Mesenchymal stem cell (in vitro differentiated cells and primary cell): ENCODE results near the gene SF3A1.

Experiments used
- DNase-seq: peaks from one replicate; pipeline ENCODE4 v3.0.0-alpha.2; 2013
- H2AFZ ChIP-seq: one replicate; pipeline ENCODE4 v1.6.1; 2013; ENCODE audit warnings: low read depth, mild to moderate bottlenecking, control low read depth, inconsistent platforms, low read length, moderate library complexity
- H2AK5ac ChIP-seq: 2 replicates; pipeline ENCODE4 v1.6.1; 2013; ENCODE audit warnings: low read length, moderate library complexity, mild to moderate bottlenecking, inconsistent platforms; ENCODE audit not compliant: severe bottlenecking
- H2BK120ac ChIP-seq: one replicate; pipeline ENCODE4 v1.6.1; 2013; ENCODE audit warnings: low read depth, mild to moderate bottlenecking, inconsistent platforms, low read length, moderate library complexity
- H2BK12ac ChIP-seq, 2 experiments: one replicate each; pipeline ENCODE4 v1.6.1; 2013; ENCODE audit warnings: inconsistent platforms in 2 of 2, low read length in 2 of 2, mild to moderate bottlenecking in 2 of 2, moderate library complexity in 2 of 2, control low read depth in 1 of 2
- H2BK15ac ChIP-seq: one replicate; pipeline ENCODE4 v1.6.1; 2013; ENCODE audit warnings: mild to moderate bottlenecking, low read depth, inconsistent platforms; ENCODE audit not compliant: poor library complexity, severe bottlenecking
- H2BK5ac ChIP-seq: 2 replicates; pipeline ENCODE4 v1.6.1; 2013; ENCODE audit warnings: low read depth, mild to moderate bottlenecking, low read length, control low read depth, inconsistent platforms; ENCODE audit not compliant: poor library complexity, severe bottlenecking
- H3K14ac ChIP-seq, 2 experiments: one replicate each; pipeline ENCODE4 v1.6.1; 2013; ENCODE audit warnings: inconsistent platforms in 2 of 2, low read length in 2 of 2, control low read depth in 1 of 2, mild to moderate bottlenecking in 1 of 2, moderate library complexity in 1 of 2
- H3K18ac ChIP-seq, 2 experiments: one replicate each; pipeline ENCODE4 v1.6.1; 2013; ENCODE audit warnings: inconsistent platforms in 2 of 2, low read length in 2 of 2, control low read depth in 1 of 2, low read depth in 1 of 2, mild to moderate bottlenecking in 1 of 2
- H3K23ac ChIP-seq, 2 experiments: one replicate each; pipeline ENCODE4 v1.6.1; 2013; ENCODE audit warnings: inconsistent platforms in 2 of 2, low read length in 2 of 2, mild to moderate bottlenecking in 2 of 2, moderate library complexity in 2 of 2, control low read depth in 1 of 2
- H3K27ac ChIP-seq: 2 replicates; pipeline ENCODE4 v1.5.1; 2013; ENCODE audit warnings: mild to moderate bottlenecking, moderate library complexity, low read length, control low read depth, inconsistent platforms; ENCODE audit not compliant: poor library complexity, severe bottlenecking
- H3K27me3 ChIP-seq, 2 experiments: 2 replicates each; pipeline versions ENCODE4 v1.6.1 to v1.7.0; 2013; ENCODE audit warnings: low read length in 2 of 2, mild to moderate bottlenecking in 2 of 2, moderate library complexity in 2 of 2, control low read depth in 1 of 2, inconsistent platforms in 1 of 2; ENCODE audit not compliant: control insufficient read depth in 1 of 2, insufficient read depth in 1 of 2
- H3K36me3 ChIP-seq, 2 experiments: 2 replicates each; pipeline versions ENCODE4 v1.6.1 to v1.7.0; 2013; ENCODE audit warnings: low read length in 2 of 2, control low read depth in 1 of 2, inconsistent platforms in 1 of 2, low read depth in 1 of 2, mild to moderate bottlenecking in 1 of 2; ENCODE audit not compliant: insufficient read depth in 2 of 2, control insufficient read depth in 1 of 2
- H3K4ac ChIP-seq, 2 experiments: one replicate each; pipeline ENCODE4 v1.6.1; 2013; ENCODE audit warnings: inconsistent platforms in 2 of 2, low read length in 2 of 2, mild to moderate bottlenecking in 2 of 2, moderate library complexity in 2 of 2, control low read depth in 1 of 2, low read depth in 1 of 2
- H3K4me1 ChIP-seq: 2 replicates; pipeline ENCODE4 v1.6.1; 2013; ENCODE audit warnings: low read depth, low read length, control low read depth; ENCODE audit not compliant: control insufficient read depth, insufficient read depth
- H3K4me2 ChIP-seq: 2 replicates; pipeline ENCODE4 v1.6.1; 2013; ENCODE audit warnings: low read length, mild to moderate bottlenecking, inconsistent platforms; ENCODE audit not compliant: poor library complexity, severe bottlenecking
- H3K4me3 ChIP-seq, 2 experiments: 2 replicates each; pipeline versions ENCODE4 v1.5.1 to v1.7.0; 2013; ENCODE audit warnings: low read length in 2 of 2, mild to moderate bottlenecking in 2 of 2, control low read depth in 1 of 2, low read depth in 1 of 2; ENCODE audit not compliant: insufficient read depth in 1 of 2
- H3K79me1 ChIP-seq: replicated peaks from 2 replicates; pipeline ENCODE4 v1.6.1; 2013; ENCODE audit warnings: mild to moderate bottlenecking, control low read depth, low read length, inconsistent platforms; ENCODE audit not compliant: poor library complexity, severe bottlenecking
- H3K9ac ChIP-seq: 2 replicates; pipeline ENCODE4 v1.7.0; 2013; ENCODE audit warnings: mild to moderate bottlenecking, low read length, moderate library complexity
- H3K9me3 ChIP-seq: 2 replicates; pipeline ENCODE4 v1.7.0; 2013; ENCODE audit warnings: mild to moderate bottlenecking, low read length; ENCODE audit not compliant: control insufficient read depth
- H4K8ac ChIP-seq: one replicate; pipeline ENCODE4 v1.6.1; 2013; ENCODE audit warnings: inconsistent platforms, mild to moderate bottlenecking, low read length, moderate library complexity
- H4K91ac ChIP-seq: one replicate; pipeline ENCODE4 v1.6.1; 2013; ENCODE audit warnings: mild to moderate bottlenecking, low read length, inconsistent platforms
- WGBS: methylation state at CpG from one replicate; pipeline ENCODE4 v1.1.7; 2013; ENCODE audit warnings: mixed read lengths; 5-methylcytosine and 5-hydroxymethylcytosine counted together

Gene SF3A1

DNA sequence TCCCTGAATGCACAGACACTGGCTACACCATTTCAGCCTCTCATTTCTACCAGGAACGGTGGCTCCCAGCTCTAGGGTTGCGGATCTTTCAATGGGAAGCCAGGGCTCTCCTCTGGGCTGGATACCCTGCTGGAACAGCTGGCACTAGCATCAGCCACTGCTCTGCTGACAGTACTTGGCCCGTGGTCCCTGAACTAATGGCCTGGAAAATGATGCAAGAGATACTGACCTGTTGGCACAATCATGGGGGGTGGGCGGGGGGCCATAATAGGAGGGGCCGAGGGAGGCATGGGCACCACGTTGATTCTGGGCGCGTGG lies 19.3 kb downstream of the SF3A1 start:
- H2BK120ac ChIP-seq, result no peak overlapping the region
- no peak overlapping the region for H2AK5ac ChIP-seq
- no peak overlapping the region for H2AFZ ChIP-seq
- no peak overlapping the region for H3K18ac ChIP-seq
- peaks cover 35% of the 10 kb centered on the region for H3K79me1 ChIP-seq
- H4K91ac ChIP-seq, result no peak overlapping the region
- no peak overlapping the region for H3K14ac ChIP-seq
- no peak overlapping the region for H3K9ac ChIP-seq
- H3K36me3 ChIP-seq, result peaks cover 96 to 98% of the 10 kb centered on the region in 2 experiments
- 97% methylated on average over 8 of the region's 8 CpGs for WGBS
- H3K4ac ChIP-seq, result no peak overlapping the region
- no peak overlapping the region for H4K8ac ChIP-seq
- no peak overlapping the region for H3K27ac ChIP-seq
- H2BK5ac ChIP-seq, result no peak overlapping the region
- no peaks in the 10 kb centered on the region for H3K27me3 ChIP-seq
- H3K9me3 ChIP-seq, result no peaks in the 10 kb centered on the region
- no peak overlapping the region for H3K4me3 ChIP-seq
- no peaks in the 10 kb centered on the region for H3K4me1 ChIP-seq
- no peak overlapping the region for H3K23ac ChIP-seq
- H3K4me2 ChIP-seq, result no peak overlapping the region
- no peak overlapping the region for H2BK12ac ChIP-seq
- no peak overlapping the region for H2BK15ac ChIP-seq
- DNase-seq, result no peak

DNA sequence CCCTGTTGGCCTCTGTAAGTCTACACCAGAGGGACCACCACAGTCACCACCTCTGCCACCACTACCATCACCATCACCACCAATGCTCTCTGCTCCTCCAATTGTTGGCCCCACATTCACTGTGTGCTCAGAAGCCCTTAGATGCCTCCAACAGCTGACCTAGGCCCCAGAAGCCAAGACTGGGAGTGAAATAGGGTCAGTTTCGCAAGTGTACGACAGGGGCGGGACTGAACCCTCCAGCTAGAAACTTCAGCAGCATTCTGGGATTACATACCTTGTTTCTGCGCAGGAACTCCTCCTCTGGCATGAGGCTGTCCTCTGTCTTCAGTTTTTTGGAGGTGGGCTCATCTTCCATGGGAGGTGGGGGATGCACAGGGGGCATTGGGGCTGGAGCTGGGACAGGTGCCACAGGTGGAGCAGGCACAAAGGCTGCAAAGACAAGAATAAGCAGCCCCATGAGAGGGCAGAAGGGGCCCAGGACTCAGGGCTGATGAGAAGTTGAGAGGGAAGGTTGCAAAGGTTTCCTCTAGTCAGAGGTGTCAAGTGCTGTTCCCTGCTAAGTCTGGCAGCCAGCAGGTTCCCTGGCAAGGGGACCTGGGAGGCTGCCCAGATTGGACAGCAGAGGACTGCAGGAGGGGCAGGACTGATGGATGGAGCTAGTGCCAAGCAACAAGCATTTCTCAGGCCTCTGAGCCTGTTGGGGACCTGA lies 19.8 kb downstream of the SF3A1 start:
- H3K79me1 ChIP-seq, result peaks cover 33% of the 10 kb centered on the region
- H3K9me3 ChIP-seq, result no peaks in the 10 kb centered on the region
- no peak overlapping the region for H2BK15ac ChIP-seq
- peaks cover 94 to 96% of the 10 kb centered on the region in 2 experiments for H3K36me3 ChIP-seq
- no peak overlapping the region for H3K14ac ChIP-seq
- no peak overlapping the region for H3K4me2 ChIP-seq
- H3K18ac ChIP-seq, result no peak overlapping the region
- no peaks in the 10 kb centered on the region for H3K4me1 ChIP-seq
- no peak overlapping the region for H3K23ac ChIP-seq
- no peak overlapping the region for H2BK5ac ChIP-seq
- no peak for DNase-seq
- no peak overlapping the region for H3K4ac ChIP-seq
- H2AK5ac ChIP-seq, result no peak overlapping the region
- WGBS, result 100% methylated on average over 4 of the region's 4 CpGs
- H3K4me3 ChIP-seq, result no peak overlapping the region
- H2AFZ ChIP-seq, result no peak overlapping the region
- no peak overlapping the region for H2BK12ac ChIP-seq
- H4K91ac ChIP-seq, result no peak overlapping the region
- no peak overlapping the region for H3K27ac ChIP-seq
- no peak overlapping the region for H4K8ac ChIP-seq
- H3K9ac ChIP-seq, result no peak overlapping the region
- no peaks in the 10 kb centered on the region for H3K27me3 ChIP-seq
- no peak overlapping the region for H2BK120ac ChIP-seq

GRCh38 chr22:30335236-30335635 lies 21.5 kb downstream of the SF3A1 start:
- Histone ChIP-seq H3K4ac (no peak overlapping the region), H3K27me3 (no peaks in the 10 kb centered on the region), H3K27ac (no peak overlapping the region), H2AK5ac (no peak overlapping the region), H2BK120ac (no peak overlapping the region), H3K9me3 (no peaks in the 10 kb centered on the region), H2BK12ac (no peak overlapping the region), H3K4me1 (no peaks in the 10 kb centered on the region), H3K18ac (no peak overlapping the region), H3K4me2 (no peak overlapping the region), H3K79me1 (peaks cover 30% of the 10 kb centered on the region), H2BK5ac (no peak overlapping the region), H2BK15ac (no peak overlapping the region), H3K9ac (no peak overlapping the region), H3K23ac (no peak overlapping the region), H2AFZ (no peak overlapping the region), H4K91ac (no peak overlapping the region), H3K36me3 (peaks cover 86 to 89% of the 10 kb centered on the region in 2 experiments), H4K8ac (no peak overlapping the region), H3K14ac (no peak overlapping the region), H3K4me3 (no peak overlapping the region)
- no peak for DNase-seq
- 100% methylated on average over 1 of the region's 1 CpG for WGBS

DNA sequence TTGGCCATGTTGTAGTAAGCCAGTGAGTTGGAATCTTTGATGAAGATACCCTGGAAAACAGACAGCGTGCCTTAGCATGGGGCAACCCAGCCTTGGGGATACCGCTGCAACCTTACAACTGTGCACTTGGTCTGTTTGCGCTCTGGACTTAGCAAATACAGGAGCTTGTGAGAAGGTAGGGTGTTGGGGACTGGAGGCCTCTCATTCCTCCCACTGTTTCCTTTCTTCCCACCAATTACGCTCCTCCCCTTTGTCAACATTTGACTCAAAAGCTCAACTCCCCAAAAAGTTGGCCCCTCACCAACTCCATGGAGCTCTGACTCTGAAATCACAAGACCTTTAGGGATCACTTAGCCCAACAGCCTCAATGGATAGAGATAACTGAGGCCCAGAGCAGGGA lies 22.0 kb downstream of the SF3A1 start:
- peaks cover 81 to 86% of the 10 kb centered on the region in 2 experiments for H3K36me3 ChIP-seq
- no peaks in the 10 kb centered on the region for H3K9me3 ChIP-seq
- no peak overlapping the region for H3K9ac ChIP-seq
- no peak overlapping the region for H2BK15ac ChIP-seq
- H4K8ac ChIP-seq, result no peak overlapping the region
- H2AK5ac ChIP-seq, result no peak overlapping the region
- H3K4me3 ChIP-seq, result no peak overlapping the region
- H2AFZ ChIP-seq, result no peak overlapping the region
- 96% methylated on average over 2 of the region's 4 CpGs for WGBS
- no peak overlapping the region for H3K27ac ChIP-seq
- no peak overlapping the region for H3K18ac ChIP-seq
- DNase-seq, result no peak
- H3K4me2 ChIP-seq, result no peak overlapping the region
- no peak overlapping the region for H3K14ac ChIP-seq
- H3K4ac ChIP-seq, result no peak overlapping the region
- no peak overlapping the region for H2BK5ac ChIP-seq
- H3K27me3 ChIP-seq, result no peaks in the 10 kb centered on the region
- no peak overlapping the region for H4K91ac ChIP-seq
- H3K79me1 ChIP-seq, result peaks cover 24% of the 10 kb centered on the region
- no peak overlapping the region for H2BK120ac ChIP-seq
- no peak overlapping the region for H2BK12ac ChIP-seq
- H3K4me1 ChIP-seq, result no peaks in the 10 kb centered on the region
- H3K23ac ChIP-seq, result no peak overlapping the region
